GM18505 (cell line): ENCODE measurements around the gene SAP30BP.

ENCODE experiments used
- ATAC-seq: cut with Tn5 transposase; IDR thresholded peaks from one replicate; pipeline ENCODE4 v1.9.1; 2021; ENCODE audit not compliant: unreplicated experiment
- POLR2A ChIP-seq: IDR thresholded peaks from 4 replicates; pipeline ENCODE4 v1.6.1; 2011; ENCODE audit warnings: borderline replicate concordance; ENCODE audit not compliant: insufficient read depth, insufficient read length; ENCODE audit errors: extremely low read depth

Gene SAP30BP

DNA sequence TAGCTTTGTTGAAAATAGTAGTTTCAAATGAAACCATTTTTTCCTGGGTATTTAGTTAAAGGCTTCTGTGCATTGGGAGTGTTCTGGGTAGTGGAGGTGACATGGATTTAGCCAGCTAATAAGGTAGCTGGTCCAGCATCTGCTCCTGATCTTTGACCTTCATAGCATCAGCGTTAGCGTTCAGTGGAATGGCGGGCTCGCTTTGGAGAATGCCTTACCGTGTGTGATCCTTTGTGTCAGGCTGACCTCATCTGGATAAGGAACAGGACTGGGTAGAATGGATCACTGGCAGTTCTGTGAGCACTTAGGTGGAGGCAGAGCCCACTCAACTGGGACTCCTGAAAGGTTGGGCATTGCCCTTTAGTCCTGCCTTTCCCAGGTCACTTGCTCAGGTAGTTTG is 3.7 kb downstream of the SAP30BP start:
- ATAC-seq, result no peak
- no peak for TF ChIP-seq POLR2A

GRCh38 chr17:75672011-75672410 is 4.9 kb downstream of the SAP30BP start:
- no peak for TF ChIP-seq POLR2A
- no peak for ATAC-seq

DNA sequence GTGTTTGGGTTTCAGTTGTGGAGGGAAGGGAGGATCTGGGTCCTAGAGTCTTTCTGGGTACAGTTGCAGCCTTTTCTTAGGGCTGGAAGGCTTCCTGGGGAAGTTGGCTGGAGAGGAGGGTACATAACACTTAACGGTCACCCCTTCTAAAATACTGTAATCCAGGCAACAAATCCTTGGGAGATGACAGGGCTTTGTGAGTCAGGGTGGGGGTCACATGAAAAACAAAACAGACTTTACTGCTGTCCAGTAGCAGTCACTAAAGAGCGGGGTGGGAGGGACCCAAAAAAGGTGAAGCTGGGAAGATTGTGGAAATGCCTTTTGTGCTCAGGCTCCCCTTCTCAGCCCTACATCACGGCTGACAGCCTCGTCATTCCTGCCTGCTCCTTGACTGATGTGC is 6.3 kb downstream of the SAP30BP start:
- no peak for TF ChIP-seq POLR2A
- no peak for ATAC-seq

DNA sequence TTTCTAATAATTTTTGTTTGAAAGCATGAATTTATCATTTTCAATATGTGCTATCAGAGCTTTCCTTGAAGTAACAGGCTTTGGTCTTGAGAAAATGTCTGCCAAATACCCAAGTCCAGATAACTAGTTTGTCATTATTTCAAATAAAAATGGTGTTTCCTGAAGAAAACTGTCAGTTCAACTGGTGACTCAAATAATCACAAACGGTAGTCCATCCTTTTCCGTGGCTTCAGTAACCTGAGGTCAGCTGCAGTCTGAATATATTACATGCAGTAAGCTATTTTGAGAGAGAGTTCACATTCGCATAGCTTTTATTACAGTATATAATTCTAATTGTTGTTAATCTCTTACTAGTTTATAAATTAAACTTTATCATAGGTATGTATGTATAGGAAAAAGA is 9.3 kb downstream of the SAP30BP start:
- no peak for TF ChIP-seq POLR2A
- no peak for ATAC-seq

GRCh38 chr17:75679706-75680211 is 12.6 kb downstream of the SAP30BP start:
- no peak for ATAC-seq
- no peak for TF ChIP-seq POLR2A

GRCh38 chr17:75680431-75680830 is 13.3 kb downstream of the SAP30BP start:
- ATAC-seq, result no peak
- TF ChIP-seq POLR2A, result no peak

DNA sequence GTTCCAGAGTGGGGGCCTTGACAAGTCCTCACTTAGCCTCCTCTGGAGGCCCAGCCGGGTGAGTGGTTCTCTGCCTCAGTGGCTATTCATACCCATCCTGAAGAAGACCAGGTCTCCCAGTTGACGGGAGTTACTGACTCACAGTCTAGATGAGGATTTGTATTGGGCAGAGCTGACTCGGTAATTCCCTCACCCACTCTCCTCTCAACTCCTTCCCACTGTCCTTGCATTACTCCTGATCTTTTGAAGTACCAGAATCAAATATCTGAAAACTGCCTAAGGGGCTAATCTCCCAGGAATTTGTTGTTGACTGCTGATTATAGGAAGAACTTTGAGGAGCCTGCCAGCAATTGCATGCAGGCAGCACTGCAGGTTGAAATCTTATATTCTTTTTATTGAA is 14.2 kb downstream of the SAP30BP start:
- no peak for TF ChIP-seq POLR2A
- no peak for ATAC-seq

DNA sequence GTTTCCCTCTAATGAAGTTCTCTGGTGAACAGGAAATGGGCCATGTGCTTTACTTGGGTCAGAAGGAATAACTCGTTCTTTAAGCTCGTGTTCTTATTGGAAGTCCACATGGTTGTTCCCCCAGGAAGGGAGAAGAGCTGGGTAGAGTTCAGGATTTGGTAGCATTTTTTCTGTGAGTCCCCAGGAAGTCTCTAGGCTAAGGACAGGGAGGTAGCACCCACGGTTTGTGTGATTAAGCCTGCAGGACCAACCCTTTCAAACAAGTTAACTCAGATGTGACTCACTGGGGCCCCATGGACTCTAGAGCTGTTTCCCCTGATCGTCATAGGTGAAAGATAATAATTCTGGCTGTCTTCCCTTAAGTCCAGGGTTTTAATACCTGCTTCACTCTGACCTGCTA is 16.4 kb downstream of the SAP30BP start:
- no peak for TF ChIP-seq POLR2A
- no peak for ATAC-seq

DNA sequence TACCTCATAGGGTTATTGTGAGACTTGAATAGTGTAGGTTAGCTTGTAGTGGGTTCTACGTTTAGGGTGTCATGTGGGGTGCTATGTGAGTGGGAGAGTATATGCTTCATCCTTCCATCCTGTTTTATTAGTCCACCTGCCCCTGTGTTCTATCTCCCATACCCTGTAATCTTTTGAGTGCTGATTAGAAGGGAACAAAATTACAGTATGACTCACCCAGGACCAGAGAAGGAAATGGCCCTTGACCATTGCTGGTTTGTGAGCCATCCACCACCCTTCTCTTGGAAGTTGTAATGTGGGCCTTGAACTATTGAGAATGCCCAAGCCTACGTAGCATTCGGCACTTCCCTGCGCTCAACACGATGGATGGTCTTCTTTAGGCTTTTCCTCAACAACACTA is 17.1 kb downstream of the SAP30BP start:
- TF ChIP-seq POLR2A, result no peak
- no peak for ATAC-seq

DNA sequence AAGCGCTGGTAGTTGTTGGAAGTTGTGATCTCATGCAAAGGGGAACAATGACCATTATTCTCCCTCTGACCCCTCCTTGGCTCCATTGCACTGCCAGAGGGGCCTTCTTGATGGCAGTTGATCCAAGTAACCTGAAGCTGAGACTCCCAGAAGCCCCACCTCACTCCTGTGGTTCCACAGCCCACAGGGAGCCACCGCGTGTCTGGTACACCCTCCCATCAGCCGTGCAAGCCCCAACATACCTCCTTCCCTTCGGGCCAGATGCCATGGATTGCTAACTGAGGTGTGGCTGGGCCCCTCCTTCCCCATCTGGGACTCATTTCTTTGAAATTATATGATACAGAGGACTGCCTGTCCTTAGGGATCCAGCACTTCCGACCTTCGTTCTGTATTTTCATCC is 17.8 kb downstream of the SAP30BP start:
- ATAC-seq, result no peak
- no peak for TF ChIP-seq POLR2A

DNA sequence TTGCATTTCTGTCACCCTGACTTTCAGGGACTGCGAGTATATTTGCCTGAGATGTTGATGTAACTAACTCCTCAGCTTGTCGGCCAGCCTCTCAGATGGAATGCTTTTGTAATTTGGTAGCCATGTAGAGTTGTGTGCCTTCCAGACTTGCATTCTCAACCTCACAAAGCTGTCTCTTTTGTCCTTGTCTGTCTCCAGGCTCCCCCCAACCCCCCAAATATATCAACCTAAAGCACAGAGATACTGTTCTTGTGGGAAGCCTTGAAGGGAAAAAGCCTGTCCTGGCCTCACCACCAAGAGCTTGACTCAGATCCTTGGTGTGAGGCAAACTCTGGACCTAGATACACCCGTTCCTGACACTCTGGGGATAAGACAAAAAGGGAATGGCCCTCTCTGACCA is 18.4 kb downstream of the SAP30BP start:
- ATAC-seq, result no peak
- TF ChIP-seq POLR2A, result no peak

DNA sequence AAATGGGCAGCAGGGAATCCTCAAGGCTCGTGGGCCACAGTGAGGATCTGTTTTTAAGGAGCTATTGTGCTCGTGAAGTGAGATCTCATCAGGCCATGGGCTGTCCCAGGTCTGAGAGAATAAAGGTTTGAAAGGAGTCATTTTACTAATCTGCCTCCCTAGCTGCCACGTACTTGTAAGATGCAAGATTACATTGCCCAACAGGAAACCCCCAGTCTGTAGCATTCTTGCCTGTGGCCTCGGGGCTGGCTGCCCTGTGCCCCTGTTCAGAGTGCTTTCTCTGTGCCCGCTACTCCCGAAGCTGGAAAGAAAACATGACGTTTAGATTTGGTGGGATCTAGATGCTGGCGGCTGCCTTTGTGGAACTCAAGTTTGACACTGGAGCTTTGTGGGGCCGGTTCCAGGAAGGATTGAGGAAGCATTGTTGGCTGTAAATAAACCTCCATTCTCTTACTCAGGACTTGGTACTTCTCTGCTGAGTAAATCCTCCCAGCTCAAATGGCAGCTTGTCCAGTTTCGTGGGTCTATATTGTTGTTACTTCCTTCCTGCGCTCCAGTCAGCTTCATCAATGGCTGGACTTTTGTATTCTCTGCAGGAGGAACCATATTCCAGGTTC is 21.2 kb downstream of the SAP30BP start:
- no peak for ATAC-seq
- TF ChIP-seq POLR2A, result no peak

- ATAC-seq, result peak; percentile 51
- TF ChIP-seq POLR2A, result no peak
Observed at GRCh38 chr17:75689441-75689873, 22.3 kb downstream of the SAP30BP start.

- no peak for TF ChIP-seq POLR2A
- no peak for ATAC-seq
Observed at GRCh38 chr17:75691371-75691791, 24.2 kb downstream of the SAP30BP start.
